ENCODE measurements around the gene SOCS1.

GRCh38 chr16:11232852-11233726 is 22.9 kb downstream of the SOCS1 start:
- TF ChIP-seq SIN3A (conservative IDR thresholded peaks at IDR 0.05 in 1 of 2, IDR thresholded peaks at IDR 0.05 in 1 of 2; ENCODE audit: low read depth in 1 of 2, low read length in 2 of 2) (no peak), GABPA (IDR thresholded peaks at IDR 0.05; ENCODE audit: borderline replicate concordance, insufficient read depth, low read length) (no peak), CTCF (IDR thresholded peaks at IDR 0.05; ENCODE audit: control extremely low read depth in 1 of 3, insufficient read depth in 1 of 3, low read depth in 1 of 3, low read length in 3 of 3) (no peak), POLR2A (IDR thresholded peaks at IDR 0.05; ENCODE audit: control extremely low read depth in 1 of 2, low read depth in 2 of 2, low read length in 2 of 2) (no peak), SRF (IDR thresholded peaks at IDR 0.05; ENCODE audit: low read depth, low read length) (no peak)

Measured in H1 (cell line).